Common myeloid progenitor, CD34-positive (primary cell): ENCODE data around the gene FIP1L1.
"Not testable (repeated sequence)": the region's sequence is repeated elsewhere in the genome, so short reads cannot be mapped to it uniquely, and the experiment has no call there.

Experiments
- CTCF ChIA-PET: fragments of 350-600 bp; sonication (Branson Sonifier 250); formaldehyde crosslinking; loops from one replicate; lab custom pipeline; 2021; ENCODE audit warnings: antibody characterized with exemption; lab: Charles Lee
- POLR2A ChIA-PET: fragments of 350-600 bp; sonication (Branson Sonifier 250); formaldehyde crosslinking; loops from one replicate; lab custom pipeline; 2021; ENCODE audit warnings: antibody characterized with exemption; lab: Charles Lee
- DNase-seq, 3 donors: peaks; one replicate each; pipeline versions ENCODE4 v3.0.0 to v3.0.0-alpha.2; 2013
- H3K27ac ChIP-seq, 2 experiments: 1 replicate in 1 of 2; 2 replicates in 1 of 2; pipeline ENCODE4 v1.7.0; 2013; ENCODE audit warnings: inconsistent platforms in 2 of 2, low read length in 2 of 2, mild to moderate bottlenecking in 2 of 2, low read depth in 1 of 2, moderate library complexity in 1 of 2; ENCODE audit not compliant: severe bottlenecking in 2 of 2, insufficient read depth in 1 of 2, poor library complexity in 1 of 2
- H3K27me3 ChIP-seq, 5 experiments: replicated peaks in 2 of 5; 1 replicate in 3 of 5; 2 replicates in 2 of 5; pipeline versions ENCODE4 v1.6.1 to v1.7.0; 2013; ENCODE audit warnings: low read length in 4 of 5, mild to moderate bottlenecking in 2 of 5, moderate library complexity in 2 of 5, inconsistent platforms in 1 of 5; ENCODE audit not compliant: insufficient read depth in 5 of 5, control insufficient read depth in 4 of 5
- H3K36me3 ChIP-seq, 4 experiments: 1 replicate in 2 of 4; 2 replicates in 2 of 4; pipeline versions ENCODE4 v1.6.1 to v1.7.0; 2013; ENCODE audit warnings: low read length in 3 of 4, control low read depth in 1 of 4, mild to moderate bottlenecking in 1 of 4; ENCODE audit not compliant: control insufficient read depth in 4 of 4, insufficient read depth in 4 of 4
- H3K4me1 ChIP-seq, 4 experiments: 1 replicate in 3 of 4; 2 replicates in 1 of 4; pipeline versions ENCODE4 v1.6.1 to v1.7.1; 2013; ENCODE audit warnings: low read length in 3 of 4, mild to moderate bottlenecking in 3 of 4, control low read depth in 1 of 4, inconsistent platforms in 1 of 4, moderate library complexity in 1 of 4; ENCODE audit not compliant: control insufficient read depth in 4 of 4, insufficient read depth in 4 of 4; ENCODE audit errors: control extremely low read depth in 1 of 4
- H3K4me3 ChIP-seq, 7 experiments: 1 replicate in 4 of 7; 2 replicates in 3 of 7; pipeline versions ENCODE4 v1.5.1 to v1.7.0; 2013; ENCODE audit warnings: mild to moderate bottlenecking in 7 of 7, low read length in 6 of 7, moderate library complexity in 6 of 7, inconsistent platforms in 2 of 7, low read depth in 2 of 7, control low read depth in 1 of 7; ENCODE audit not compliant: insufficient read depth in 4 of 7, control insufficient read depth in 1 of 7; ENCODE audit errors: extremely low read depth in 1 of 7
- H3K9me3 ChIP-seq, 5 experiments: 1 replicate in 4 of 5; 2 replicates in 1 of 5; pipeline versions ENCODE4 v1.6.1 to v1.7.1; 2013; ENCODE audit warnings: low read length in 4 of 5, mild to moderate bottlenecking in 2 of 5, inconsistent platforms in 1 of 5, low read depth in 1 of 5, moderate library complexity in 1 of 5; ENCODE audit not compliant: control insufficient read depth in 4 of 5, insufficient read depth in 2 of 5; ENCODE audit errors: control extremely low read depth in 1 of 5
- WGBS: methylation state at CpG from one replicate; pipeline ENCODE4 v1.1.5; 2013; ENCODE audit not compliant: insufficient coverage; 5-methylcytosine and 5-hydroxymethylcytosine counted together

The FIP1L1 gene

GRCh38 chr4:53376900-53377299 is 541 bp upstream of the FIP1L1 start:
- no peaks in the 10 kb centered on the region for H3K9me3 ChIP-seq
- peak overlapping the region; percentile 78 to 91 for H3K27ac ChIP-seq
- peak overlapping the region in 6 of 7 experiments; percentile 86 to 96 (median 94) for H3K4me3 ChIP-seq
- no peak for DNase-seq
- POLR2A ChIA-PET, result interaction anchor here (1.7 kb wide), 1 partner anchor 35 kb away, joined by 3 read pairs; no protein-coding TSS in a partner anchor
- H3K36me3 ChIP-seq, result peaks cover 0 to 5% (median 3%) of the 10 kb centered on the region in 4 experiments
- no peaks in the 10 kb centered on the region for H3K27me3 ChIP-seq
- 76% methylated on average over 2 of the region's 5 CpGs for WGBS
- CTCF ChIA-PET, result interaction anchor here (1.9 kb wide), 1 partner anchor 10 kb away, joined by 7 read pairs; no protein-coding TSS in a partner anchor
- peaks cover 12 to 27% (median 19%) of the 10 kb centered on the region in 4 experiments for H3K4me1 ChIP-seq

GRCh38 chr4:53378171-53378482 is 686 bp downstream of the FIP1L1 start:
- Histone ChIP-seq H3K4me1 (peaks cover 12 to 27% (median 19%) of the 10 kb centered on the region in 4 experiments), H3K27me3 (no peaks in the 10 kb centered on the region), H3K4me3 (peak overlapping the region; percentile 85 to 96 (median 93)), H3K27ac (peak overlapping the region; percentile 78 to 91), H3K9me3 (no peaks in the 10 kb centered on the region), H3K36me3 (peaks cover 4 to 13% (median 9%) of the 10 kb centered on the region in 4 experiments)
- ChIA-PET POLR2A (interaction anchor here (0.8 to 1.7 kb wide), 4 partner anchors 12 to 42 kb away, joined by 3 to 5 read pairs (median 4); partner anchors contain the start of gene SCFD2), CTCF (interaction anchor here (1.9 kb wide), 1 partner anchor 11 kb away, joined by 8 read pairs; no protein-coding TSS in a partner anchor)
- WGBS, result 0% methylated on average over 8 of the region's 10 CpGs
- DNase-seq, result no peak

GRCh38 chr4:53380221-53380620 is 2.8 kb downstream of the FIP1L1 start:
- Histone ChIP-seq H3K36me3 (peaks cover 8 to 26% (median 15%) of the 10 kb centered on the region in 4 experiments), H3K4me1 (peaks cover 12 to 27% (median 19%) of the 10 kb centered on the region in 4 experiments), H3K9me3 (no peaks in the 10 kb centered on the region), H3K27ac (no peak overlapping the region), H3K27me3 (no peaks in the 10 kb centered on the region), H3K4me3 (peak overlapping the region in 1 of 7 experiments; percentile 3)
- ChIA-PET CTCF (interaction anchor here (0.7 to 1.9 kb wide), 6 partner anchors 9 to 854 kb away, joined by 3 to 8 read pairs (median 4); partner anchors contain the start of gene SCFD2), POLR2A (no interaction called here)
- no peak for DNase-seq
- WGBS, result 90% methylated on average over 4 of the region's 4 CpGs

GRCh38 chr4:53409479-53409878 is 32.0 kb downstream of the FIP1L1 start:
- H3K36me3 ChIP-seq, result peaks cover 3 to 18% (median 11%) of the 10 kb centered on the region in 4 experiments
- H3K27me3 ChIP-seq, POLR2A ChIA-PET, H3K4me1 ChIP-seq, DNase-seq, H3K4me3 ChIP-seq, H3K27ac ChIP-seq, H3K9me3 ChIP-seq, CTCF ChIA-PET: not testable (repeated sequence)
- 83% methylated on average over 8 of the region's 11 CpGs for WGBS

- Histone ChIP-seq H3K9me3 (no peaks in the 10 kb centered on the region), H3K36me3 (peaks cover 3 to 15% (median 10%) of the 10 kb centered on the region in 4 experiments), H3K27me3 (no peaks in the 10 kb centered on the region), H3K4me1 (no peaks in the 10 kb centered on the region), H3K4me3 (no peak overlapping the region), H3K27ac (no peak overlapping the region)
- 100% methylated on average over 3 of the region's 3 CpGs for WGBS
- POLR2A ChIA-PET, result no interaction called here
- CTCF ChIA-PET, result interaction anchor here (1.2 kb wide), 1 partner anchor 46 kb away, joined by 3 read pairs; no protein-coding TSS in a partner anchor
- no peak for DNase-seq
Measured at GRCh38 chr4:53419208-53419607, 41.8 kb downstream of the FIP1L1 start.

GRCh38 chr4:53421791-53422190 is 44.4 kb downstream of the FIP1L1 start:
- no peak for DNase-seq
- ChIA-PET CTCF (no interaction called here), POLR2A (no interaction called here)
- Histone ChIP-seq H3K9me3 (no peaks in the 10 kb centered on the region), H3K36me3 (peaks cover 2 to 10% (median 8%) of the 10 kb centered on the region in 4 experiments), H3K27ac (no peak overlapping the region), H3K27me3 (no peaks in the 10 kb centered on the region), H3K4me3 (no peak overlapping the region), H3K4me1 (no peaks in the 10 kb centered on the region)
- no CpG with 5 or more reads among the region's 2 CpGs for WGBS

GRCh38 chr4:53422367-53422766 is 44.9 kb downstream of the FIP1L1 start:
- Histone ChIP-seq H3K27me3 (no peaks in the 10 kb centered on the region), H3K36me3 (peaks cover 5 to 13% (median 8%) of the 10 kb centered on the region in 4 experiments), H3K27ac (no peak overlapping the region), H3K4me3 (no peak overlapping the region), H3K4me1 (no peaks in the 10 kb centered on the region), H3K9me3 (no peaks in the 10 kb centered on the region)
- no CpG with 5 or more reads among the region's 1 CpG for whole genome bisulfite sequencing
- ChIA-PET POLR2A (no interaction called here), CTCF (no interaction called here)
- no peak for DNase-seq
